ENCODE results near the gene RAB11FIP4.

The RAB11FIP4 gene

GRCh38 chr17:31388351-31388750, 3.1 kb upstream of the RAB11FIP4 start:
- FAIRE-seq = no peak

GRCh38 chr17:31388770-31389656, 2.5 kb upstream of the RAB11FIP4 start:
- no peak for FAIRE-seq

- no peak for FAIRE-seq
Measured at GRCh38 chr17:31389657-31390381, 1.7 kb upstream of the RAB11FIP4 start.

- FAIRE-seq = no peak
Measured at GRCh38 chr17:31390426-31390747, 1.1 kb upstream of the RAB11FIP4 start.

- FAIRE-seq = no peak
Measured at GRCh38 chr17:31390748-31391495, 553 bp upstream of the RAB11FIP4 start.

- no peak for FAIRE-seq
Measured at GRCh38 chr17:31392002-31392855, 754 bp downstream of the RAB11FIP4 start.

GRCh38 chr17:31392856-31393748, 1.6 kb downstream of the RAB11FIP4 start:
- FAIRE-seq = no peak

- no peak for FAIRE-seq
Measured at GRCh38 chr17:31393749-31394146, 2.3 kb downstream of the RAB11FIP4 start.

GRCh38 chr17:31394544-31394943, 3.1 kb downstream of the RAB11FIP4 start:
- no peak for FAIRE-seq

- FAIRE-seq = no peak
Measured at GRCh38 chr17:31397256-31397939, 5.9 kb downstream of the RAB11FIP4 start.

- no peak for FAIRE-seq
Measured at GRCh38 chr17:31398381-31399311, 7.2 kb downstream of the RAB11FIP4 start.

- no peak for FAIRE-seq
Measured at GRCh38 chr17:31400481-31400950, 9.0 kb downstream of the RAB11FIP4 start.

- no peak for FAIRE-seq
Measured at GRCh38 chr17:31401456-31402254, 10.2 kb downstream of the RAB11FIP4 start.

GRCh38 chr17:31404028-31404949, 12.8 kb downstream of the RAB11FIP4 start:
- FAIRE-seq = no peak

- FAIRE-seq = no peak
Measured at GRCh38 chr17:31405890-31406371, 14.5 kb downstream of the RAB11FIP4 start.

- FAIRE-seq = no peak
Measured at GRCh38 chr17:31408586-31408985, 17.1 kb downstream of the RAB11FIP4 start.

- FAIRE-seq = no peak
Measured at GRCh38 chr17:31411707-31412285, 20.3 kb downstream of the RAB11FIP4 start.

Data from colon (tissue), 2 donors.